ENCODE measurements around the gene KLRF1. TPM values are rescaled to one million over a fixed set of nuclear protein-coding genes. Genes with fewer than 3 reads are reported as not detected.

The KLRF1 gene
- total and polyA plus RNA-seq, 8 donors = 0.28 to 2.1 (median 0.47) TPM; not detected in 1

- peak overlapping the region in 1 of 4 donors; percentile 26 for H3K4me3 ChIP-seq
- peak; percentile 26 to 86 (median 60) for DNase-seq
- no peaks in the 10 kb centered on the region for H3K9me3 ChIP-seq
- WGBS, 2 donors = 32 to 38% methylated on average over 31 to 32 of the region's 32 CpGs
- no peaks in the 10 kb centered on the region for H3K36me3 ChIP-seq
- TF ChIP-seq CTCF (IDR thresholded peaks at IDR 0.05) = peak; percentile 31 to 62 (median 54)
- no peaks in the 10 kb centered on the region for H3K4me1 ChIP-seq
- intact Hi-C loops (cut with DNase I) = no loop called here
- no peaks in the 10 kb centered on the region for H3K27me3 ChIP-seq
- H3K27ac ChIP-seq = no peak overlapping the region
- no peak for FAIRE-seq
- peak; percentile 73 to 99 (median 90) for ATAC-seq
These were observed 13.2 kb upstream of the KLRF1 start for GRCh38 chr12:9813821-9814798.

- WGBS, 2 donors = 75 to 85% methylated on average over 9 of the region's 9 CpGs
- H3K36me3 ChIP-seq = no peaks in the 10 kb centered on the region
- FAIRE-seq = no peak
- intact Hi-C loops (cut with DNase I) = loop anchor here in 1 of 3 donors (10.0 kb wide), 1 partner anchor 94 kb away; no protein-coding TSS in a partner anchor
- H3K27ac ChIP-seq = no peak overlapping the region
- no peaks in the 10 kb centered on the region for H3K27me3 ChIP-seq
- TF ChIP-seq CTCF (IDR thresholded peaks at IDR 0.05) = no peak
- H3K4me3 ChIP-seq = no peak overlapping the region
- ATAC-seq = no peak
- H3K4me1 ChIP-seq = no peaks in the 10 kb centered on the region
- DNase-seq = no peak
- H3K9me3 ChIP-seq = no peaks in the 10 kb centered on the region
These were observed 6.9 kb upstream of the KLRF1 start for GRCh38 chr12:9820281-9820930.

DNA sequence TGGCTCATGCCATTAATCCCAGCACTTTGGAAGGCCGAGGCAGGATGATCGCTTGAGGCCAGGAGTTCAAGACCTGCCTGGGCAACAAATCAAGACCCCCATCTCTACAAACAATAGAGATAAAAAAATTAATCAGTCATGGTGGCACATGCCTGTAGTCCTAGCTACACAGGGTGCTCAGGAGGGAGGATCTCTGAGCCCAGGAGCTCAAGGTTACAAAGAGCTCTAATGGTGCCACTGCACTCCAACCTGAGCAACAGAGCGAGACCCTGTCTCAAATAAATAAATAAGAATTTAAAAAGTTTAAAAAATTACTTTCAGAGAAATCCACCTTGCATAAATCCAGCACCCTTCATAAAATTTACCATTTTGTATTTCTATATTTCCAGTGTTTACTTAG, 2.2 kb downstream of the KLRF1 start:
- no peaks in the 10 kb centered on the region for H3K27me3 ChIP-seq
- H3K27ac ChIP-seq = no peak overlapping the region
- intact Hi-C loops (cut with DNase I) = loop anchor here in 1 of 3 donors (10.0 kb wide), 1 partner anchor 85 kb away; no protein-coding TSS in a partner anchor
- no peaks in the 10 kb centered on the region for H3K9me3 ChIP-seq
- DNase-seq (no peak), FAIRE-seq (no peak), ATAC-seq (no peak)
- H3K4me1 ChIP-seq = no peaks in the 10 kb centered on the region
- no peak for TF ChIP-seq CTCF (IDR thresholded peaks at IDR 0.05)
- no peaks in the 10 kb centered on the region for H3K36me3 ChIP-seq
- WGBS, 2 donors = 67 to 87% methylated on average over 3 of the region's 3 CpGs
- H3K4me3 ChIP-seq = no peak overlapping the region

DNA sequence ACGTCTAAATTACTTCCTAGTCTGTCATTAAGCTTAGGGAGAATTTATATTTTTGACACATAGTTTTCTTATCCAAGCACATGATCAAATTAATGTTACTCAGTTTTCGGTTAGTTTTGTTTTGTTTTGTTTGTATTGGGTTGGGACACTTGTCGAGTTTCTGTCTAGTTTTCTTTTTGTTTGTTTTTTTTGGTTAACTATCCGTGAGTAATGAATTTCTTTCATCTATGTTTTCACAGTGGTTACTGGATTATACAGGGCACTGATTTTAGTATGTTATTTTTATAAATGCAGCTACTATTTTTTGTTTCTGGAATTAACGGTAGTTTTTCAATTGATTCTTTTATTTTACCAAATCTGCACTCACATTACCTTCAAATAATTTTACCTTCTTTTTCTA, 2.7 kb downstream of the KLRF1 start:
- Histone ChIP-seq H3K27me3 (no peaks in the 10 kb centered on the region), H3K36me3 (no peaks in the 10 kb centered on the region), H3K9me3 (no peaks in the 10 kb centered on the region), H3K4me3 (no peak overlapping the region), H3K4me1 (no peaks in the 10 kb centered on the region), H3K27ac (no peak overlapping the region)
- DNase-seq = no peak
- TF ChIP-seq CTCF (IDR thresholded peaks at IDR 0.05) = no peak
- intact Hi-C loops (cut with DNase I) = loop anchor here in 1 of 3 donors (10.0 kb wide), 1 partner anchor 85 kb away; no protein-coding TSS in a partner anchor
- ATAC-seq = no peak
- WGBS, 2 donors = 50 to 60% methylated on average over 5 of the region's 5 CpGs
- peak; percentile 5 for FAIRE-seq

All from pancreas (tissue), 10 donors.